GM12801 (cell line): ENCODE results near the gene RAB11FIP3.

Experiments used
- CTCF ChIP-seq: IDR thresholded peaks from one replicate; pipeline ENCODE4 v1.5.1; 2011; ENCODE audit warnings: control low read depth; ENCODE audit not compliant: insufficient read length; ENCODE audit errors: extremely low read depth

The RAB11FIP3 gene

GRCh38 chr16:444027-444426 is 18.6 kb downstream of the RAB11FIP3 start:
- TF ChIP-seq CTCF: no peak

GRCh38 chr16:445566-445965 is 20.1 kb downstream of the RAB11FIP3 start:
- no peak for TF ChIP-seq CTCF

- TF ChIP-seq CTCF: no peak
Measured at GRCh38 chr16:450385-450784, 24.9 kb downstream of the RAB11FIP3 start.

GRCh38 chr16:450785-451512 is 25.5 kb downstream of the RAB11FIP3 start:
- no peak for TF ChIP-seq CTCF

- TF ChIP-seq CTCF: no peak
Measured at GRCh38 chr16:454397-454940, 29.0 kb downstream of the RAB11FIP3 start.

GRCh38 chr16:455453-455852 is 30.0 kb downstream of the RAB11FIP3 start:
- no peak for TF ChIP-seq CTCF

GRCh38 chr16:456891-457483 is 31.5 kb downstream of the RAB11FIP3 start:
- TF ChIP-seq CTCF: no peak
